H9 (cell line): Measurements from ENCODE around the gene OR8B8. TPM values are rescaled to one million over a fixed set of nuclear protein-coding genes. Genes with fewer than 3 reads are reported as not detected.
"Not testable (repeated sequence)": the region's sequence is repeated elsewhere in the genome, so short reads cannot be mapped to it uniquely, and the experiment has no call there.

ENCODE experiments used
- DNase-seq: peaks from one replicate; pipeline ENCODE4 v3.0.0-alpha.2; 2017
- H2AFZ ChIP-seq: one replicate; pipeline ENCODE4 v1.6.1; 2013; ENCODE audit warnings: mild to moderate bottlenecking, low read length, control low read depth, moderate library complexity
- H2AK5ac ChIP-seq: 2 replicates; pipeline ENCODE4 v1.6.1; 2013; ENCODE audit warnings: low read length, control low read depth, mixed read lengths; ENCODE audit not compliant: insufficient read length
- H2BK120ac ChIP-seq: one replicate; pipeline ENCODE4 v1.6.1; 2013; ENCODE audit warnings: low read depth, mild to moderate bottlenecking, low read length, control low read depth, inconsistent platforms; ENCODE audit not compliant: poor library complexity, severe bottlenecking
- H2BK12ac ChIP-seq: 2 replicates; pipeline ENCODE4 v1.6.1; 2013; ENCODE audit warnings: low read length, control low read depth, mixed read lengths, low read depth; ENCODE audit not compliant: insufficient read length
- H2BK15ac ChIP-seq: 2 replicates; pipeline ENCODE4 v1.6.1; 2013; ENCODE audit warnings: low read depth, low read length, control low read depth
- H2BK20ac ChIP-seq: one replicate; pipeline ENCODE4 v1.6.1; 2013; ENCODE audit warnings: low read depth, mild to moderate bottlenecking, low read length, control low read depth, inconsistent platforms; ENCODE audit not compliant: poor library complexity, severe bottlenecking
- H2BK5ac ChIP-seq: 2 replicates; pipeline ENCODE4 v1.6.1; 2013; ENCODE audit warnings: low read length, control low read depth, mixed read lengths; ENCODE audit not compliant: insufficient read length
- H3K14ac ChIP-seq: 2 replicates; pipeline ENCODE4 v1.6.1; 2013; ENCODE audit warnings: low read length, control low read depth; ENCODE audit not compliant: insufficient read depth
- H3K18ac ChIP-seq: 2 replicates; pipeline ENCODE4 v1.6.1; 2013; ENCODE audit warnings: low read depth, mild to moderate bottlenecking, mixed read lengths, low read length, control low read depth; ENCODE audit not compliant: insufficient read length
- H3K23ac ChIP-seq: 2 replicates; pipeline ENCODE4 v1.6.1; 2013; ENCODE audit warnings: low read length, control low read depth, mixed read lengths, low read depth; ENCODE audit not compliant: insufficient read length
- H3K23me2 ChIP-seq: 2 replicates; pipeline ENCODE4 v1.6.1; 2013; ENCODE audit warnings: low read depth, mild to moderate bottlenecking, mixed read lengths, low read length, control low read depth; ENCODE audit not compliant: insufficient read length, poor library complexity, severe bottlenecking
- H3K27ac ChIP-seq: 2 replicates; pipeline ENCODE4 v1.5.1; 2013; ENCODE audit warnings: low read length, control low read depth, mixed read lengths, low read depth; ENCODE audit not compliant: insufficient read length
- H3K27me3 ChIP-seq: 2 replicates; pipeline ENCODE4 v1.6.1; 2013; ENCODE audit warnings: low read length, control low read depth, inconsistent platforms; ENCODE audit not compliant: insufficient read depth
- H3K4ac ChIP-seq: 2 replicates; pipeline ENCODE4 v1.6.1; 2013; ENCODE audit warnings: low read depth, mild to moderate bottlenecking, control low read depth, inconsistent platforms, low read length, moderate library complexity
- H3K4me1 ChIP-seq: 2 replicates; pipeline ENCODE4 v1.6.1; 2013; ENCODE audit warnings: low read length, control low read depth, inconsistent platforms; ENCODE audit not compliant: insufficient read depth
- H3K4me2 ChIP-seq: 2 replicates; pipeline ENCODE4 v1.6.1; 2013; ENCODE audit warnings: low read length, control low read depth, mixed read lengths; ENCODE audit not compliant: insufficient read length, insufficient read depth
- H3K56ac ChIP-seq: 2 replicates; pipeline ENCODE4 v1.6.1; 2013; ENCODE audit warnings: low read depth, mild to moderate bottlenecking, mixed read lengths, low read length, control low read depth; ENCODE audit not compliant: insufficient read length
- H3K79me1 ChIP-seq: 2 replicates; pipeline ENCODE4 v1.6.1; 2013; ENCODE audit warnings: low read depth, mild to moderate bottlenecking, moderate library complexity, low read length, control low read depth, inconsistent platforms; ENCODE audit not compliant: insufficient read depth, poor library complexity, severe bottlenecking
- H3K79me2 ChIP-seq: 2 replicates; pipeline ENCODE4 v1.6.1; 2013; ENCODE audit warnings: low read length, control low read depth, inconsistent platforms; ENCODE audit not compliant: insufficient read depth
- H3K9ac ChIP-seq: 2 replicates; pipeline ENCODE4 v1.6.1; 2013; ENCODE audit warnings: low read length, control low read depth, mixed read lengths; ENCODE audit not compliant: insufficient read length; ENCODE audit errors: extremely low read depth
- H3K9me3 ChIP-seq: one replicate; pipeline ENCODE4 v1.6.1; 2013; ENCODE audit warnings: low read depth, low read length, inconsistent platforms; ENCODE audit not compliant: control insufficient read depth
- H3T11ph ChIP-seq: one replicate; pipeline ENCODE4 v1.6.1; 2013; ENCODE audit warnings: mild to moderate bottlenecking, low read length, control low read depth, inconsistent platforms
- H4K20me1 ChIP-seq: one replicate; pipeline ENCODE4 v1.6.1; 2013; ENCODE audit not compliant: control insufficient read depth, insufficient read length, insufficient read depth
- H4K5ac ChIP-seq: 2 replicates; pipeline ENCODE4 v1.6.1; 2013; ENCODE audit warnings: low read depth, mild to moderate bottlenecking, mixed read lengths, low read length, control low read depth; ENCODE audit not compliant: insufficient read length
- H4K8ac ChIP-seq: replicated peaks from 2 replicates; pipeline ENCODE4 v1.6.1; 2013; ENCODE audit warnings: low read length, control low read depth, mixed read lengths, low read depth; ENCODE audit not compliant: insufficient read length
- H4K91ac ChIP-seq: 2 replicates; pipeline ENCODE4 v1.6.1; 2013; ENCODE audit warnings: low read depth, mild to moderate bottlenecking, moderate library complexity, mixed read lengths, low read length, control low read depth; ENCODE audit not compliant: insufficient read length
- H3K27ac Mint-ChIP-seq, 3 experiments: 2 replicates in 2 of 3; 3 replicates in 1 of 3; pipeline ENCODE4 v1.8.0; 2020 to 2021; ENCODE audit warnings: mixed read lengths in 3 of 3, mild to moderate bottlenecking in 1 of 3, moderate library complexity in 1 of 3
- H3K27me3 Mint-ChIP-seq: 2 replicates; pipeline ENCODE4 v1.8.0; 2021; ENCODE audit warnings: low read depth, mild to moderate bottlenecking, moderate library complexity, mixed read lengths
- H3K36me3 Mint-ChIP-seq, 3 experiments: 2 replicates in 2 of 3; 3 replicates in 1 of 3; pipeline ENCODE4 v1.8.0; 2020 to 2021; ENCODE audit warnings: low read depth in 3 of 3, mixed read lengths in 3 of 3; ENCODE audit not compliant: insufficient read depth in 1 of 3
- H3K4me1 Mint-ChIP-seq, 2 experiments: 2 replicates each; pipeline ENCODE4 v1.8.0; 2020; ENCODE audit warnings: mixed read lengths in 2 of 2
- H3K4me3 Mint-ChIP-seq, 2 experiments: 2 replicates in 1 of 2; 3 replicates in 1 of 2; pipeline ENCODE4 v1.8.0; 2020 to 2021; ENCODE audit warnings: mild to moderate bottlenecking in 2 of 2, mixed read lengths in 2 of 2, moderate library complexity in 1 of 2
- H3K9me3 Mint-ChIP-seq, 2 experiments: 2 replicates in 1 of 2; 3 replicates in 1 of 2; pipeline ENCODE4 v1.8.0; 2020; ENCODE audit warnings: mild to moderate bottlenecking in 2 of 2, mixed read lengths in 2 of 2, moderate library complexity in 1 of 2
- WGBS: extraction: QIAGEN DNeasy Blood & Tissue Kit; methylation state at CpG from one replicate; pipeline ENCODE4 v1.1.7; 2013; ENCODE audit warnings: missing lambda C conversion rate, low lambda C conversion rate, mixed read lengths; ENCODE audit not compliant: insufficient read length; ENCODE audit errors: extremely low coverage; 5-methylcytosine and 5-hydroxymethylcytosine counted together
- total RNA-seq: library from RNA; stranded (reverse); gene quantifications from 2 replicates; pipeline ENCODE4 v1.2.1, GENCODE V29; 2021
- TF ChIP-seq, protein P1 (sequence below): fragments of 200-600 bp; sonication (generic); conservative IDR thresholded peaks from 3 replicates; pipeline ENCODE4 v1.8.0; 2021; ENCODE audit warnings: antibody characterized with exemption, mild to moderate bottlenecking

Gene OR8B8
- total RNA-seq, 1 experiment from 2014 or later = not detected

- Histone ChIP-seq H3K9ac (no peak overlapping the region), H3K4ac (no peak overlapping the region), H3K79me2 (no peaks in the 10 kb centered on the region), H2BK12ac (no peak overlapping the region), H3K14ac (no peak overlapping the region), H4K91ac (no peak overlapping the region), H3K23ac (no peak overlapping the region), H3K56ac (no peak overlapping the region), H3K4me2 (no peak overlapping the region), H4K5ac (no peak overlapping the region), H2BK120ac (no peak overlapping the region), H3K9me3 (no peaks in the 10 kb centered on the region), H4K8ac (no peak overlapping the region), H2AFZ (no peak overlapping the region), H2BK20ac (no peak overlapping the region), H3K27me3 (no peaks in the 10 kb centered on the region), H3T11ph (no peak overlapping the region), H2BK15ac (no peak overlapping the region), H2BK5ac (no peak overlapping the region), H2AK5ac (no peak overlapping the region), H3K23me2 (no peaks in the 10 kb centered on the region), H3K27ac (no peak overlapping the region), H3K79me1 (no peaks in the 10 kb centered on the region), H3K18ac (no peak overlapping the region), H3K4me1 (no peaks in the 10 kb centered on the region), H4K20me1 (no peaks in the 10 kb centered on the region)
- no peak for DNase-seq
- H3K36me3 Mint-ChIP-seq = peaks cover 0 to 9% (median 4%) of the 10 kb centered on the region in 3 experiments; a peak in 5 of 7 replicates
- no peak overlapping the region for H3K27ac Mint-ChIP-seq
- no CpG with 5 or more reads among the region's 2 CpGs for WGBS
- TF ChIP-seq, protein P1, sequence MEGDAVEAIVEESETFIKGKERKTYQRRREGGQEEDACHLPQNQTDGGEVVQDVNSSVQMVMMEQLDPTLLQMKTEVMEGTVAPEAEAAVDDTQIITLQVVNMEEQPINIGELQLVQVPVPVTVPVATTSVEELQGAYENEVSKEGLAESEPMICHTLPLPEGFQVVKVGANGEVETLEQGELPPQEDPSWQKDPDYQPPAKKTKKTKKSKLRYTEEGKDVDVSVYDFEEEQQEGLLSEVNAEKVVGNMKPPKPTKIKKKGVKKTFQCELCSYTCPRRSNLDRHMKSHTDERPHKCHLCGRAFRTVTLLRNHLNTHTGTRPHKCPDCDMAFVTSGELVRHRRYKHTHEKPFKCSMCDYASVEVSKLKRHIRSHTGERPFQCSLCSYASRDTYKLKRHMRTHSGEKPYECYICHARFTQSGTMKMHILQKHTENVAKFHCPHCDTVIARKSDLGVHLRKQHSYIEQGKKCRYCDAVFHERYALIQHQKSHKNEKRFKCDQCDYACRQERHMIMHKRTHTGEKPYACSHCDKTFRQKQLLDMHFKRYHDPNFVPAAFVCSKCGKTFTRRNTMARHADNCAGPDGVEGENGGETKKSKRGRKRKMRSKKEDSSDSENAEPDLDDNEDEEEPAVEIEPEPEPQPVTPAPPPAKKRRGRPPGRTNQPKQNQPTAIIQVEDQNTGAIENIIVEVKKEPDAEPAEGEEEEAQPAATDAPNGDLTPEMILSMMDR = no peak
- peaks cover 6 to 8% of the 10 kb centered on the region in 2 experiments for H3K9me3 Mint-ChIP-seq
- H3K27me3 Mint-ChIP-seq = peaks cover 4% of the 10 kb centered on the region
- H3K4me1 Mint-ChIP-seq = peaks cover 2% of the 10 kb centered on the region in 2 experiments; a peak in 2 of 4 replicates
- no peak overlapping the region for H3K4me3 Mint-ChIP-seq
Measured at GRCh38 chr11:124405581-124405980, 39.9 kb downstream of the OR8B8 start.

- DNase-seq, H4K91ac ChIP-seq, H3K79me2 ChIP-seq, H2BK15ac ChIP-seq, H3K9me3 Mint-ChIP-seq, H3K9ac ChIP-seq, H3K4me1 ChIP-seq, H3K4me3 Mint-ChIP-seq, H3K4me1 Mint-ChIP-seq, H3K56ac ChIP-seq, H3K27me3 ChIP-seq, H3K23me2 ChIP-seq, H2BK5ac ChIP-seq, H4K20me1 ChIP-seq, H2BK20ac ChIP-seq, H3K4ac ChIP-seq, H3K9me3 ChIP-seq, H2BK120ac ChIP-seq, H3K18ac ChIP-seq, H3K27ac Mint-ChIP-seq, H2BK12ac ChIP-seq, H3K36me3 Mint-ChIP-seq, H2AFZ ChIP-seq, H4K8ac ChIP-seq, H3K27ac ChIP-seq, H3K27me3 Mint-ChIP-seq, H3K14ac ChIP-seq, H2AK5ac ChIP-seq, H3K4me2 ChIP-seq, H3K79me1 ChIP-seq, H3T11ph ChIP-seq, H3K23ac ChIP-seq, H4K5ac ChIP-seq: not testable (repeated sequence)
- no CpG with 5 or more reads among the region's 27 CpGs for WGBS
Measured at GRCh38 chr11:124403186-124403585, 42.3 kb downstream of the OR8B8 start.
